Calu3 (cell line): ENCODE data around the gene CCDC112. TPM values are rescaled to one million over a fixed set of nuclear protein-coding genes. Genes with fewer than 3 reads are reported as not detected.
"Not testable (repeated sequence)": the region's sequence is repeated elsewhere in the genome, so short reads cannot be mapped to it uniquely, and the experiment has no call there.

ENCODE experiments used
- BruUV-seq: library from RNA; stranded (reverse); fragments of 400-500 nt; replicated peaks from 2 replicates; lab custom pipeline; 2021; lab: Mats Ljungman, UMichigan
- CTCF ChIA-PET: fragments of 300-600 bp; sonication (Branson Sonifier 250); formaldehyde crosslinking; loops from one replicate; lab custom pipeline; 2022; ENCODE audit warnings: antibody characterized with exemption; lab: Charles Lee
- DNase-seq: peaks from one replicate; pipeline ENCODE4 v3.0.0; 2022
- H3K27ac Mint-ChIP-seq: one replicate; pipeline ENCODE4 v1.8.0; 2022; ENCODE audit warnings: mixed read lengths; ENCODE audit not compliant: unreplicated experiment
- H3K27me3 Mint-ChIP-seq: one replicate; pipeline ENCODE4 v1.8.0; 2022; ENCODE audit warnings: mixed read lengths; ENCODE audit not compliant: unreplicated experiment
- H3K36me3 Mint-ChIP-seq: one replicate; pipeline ENCODE4 v1.8.0; 2022; ENCODE audit warnings: mild to moderate bottlenecking, moderate library complexity, mixed read lengths; ENCODE audit not compliant: insufficient read depth, unreplicated experiment
- H3K4me1 Mint-ChIP-seq: one replicate; pipeline ENCODE4 v1.8.0; 2022; ENCODE audit warnings: mild to moderate bottlenecking, low read depth, mixed read lengths; ENCODE audit not compliant: unreplicated experiment
- H3K4me3 Mint-ChIP-seq: one replicate; pipeline ENCODE4 v1.8.0; 2022; ENCODE audit warnings: mild to moderate bottlenecking, low read depth, moderate library complexity, mixed read lengths; ENCODE audit not compliant: unreplicated experiment
- H3K9me3 Mint-ChIP-seq: one replicate; pipeline ENCODE4 v1.8.0; 2022; ENCODE audit warnings: low read depth, mixed read lengths; ENCODE audit not compliant: unreplicated experiment
- intact Hi-C: fragments of 100-400 bp; cut with micrococcal nuclease; formaldehyde crosslinking; loops from one replicate; pipeline ENCODE4 v1.10.0; 2022; ENCODE audit not compliant: unreplicated experiment
- total RNA-seq: library from RNA; stranded (reverse); gene quantifications from 2 replicates; pipeline ENCODE4 v1.2.3, GENCODE V29; 2022
- TF ChIP-seq, protein P1 (sequence below): fragments of 200-600 bp; IDR thresholded peaks from one replicate; pipeline ENCODE4 v1.8.0; 2022; ENCODE audit warnings: antibody characterized with exemption; ENCODE audit not compliant: unreplicated experiment

The CCDC112 gene
- total RNA-seq, 1 experiment from 2014 or later = 11.2 TPM

DNA sequence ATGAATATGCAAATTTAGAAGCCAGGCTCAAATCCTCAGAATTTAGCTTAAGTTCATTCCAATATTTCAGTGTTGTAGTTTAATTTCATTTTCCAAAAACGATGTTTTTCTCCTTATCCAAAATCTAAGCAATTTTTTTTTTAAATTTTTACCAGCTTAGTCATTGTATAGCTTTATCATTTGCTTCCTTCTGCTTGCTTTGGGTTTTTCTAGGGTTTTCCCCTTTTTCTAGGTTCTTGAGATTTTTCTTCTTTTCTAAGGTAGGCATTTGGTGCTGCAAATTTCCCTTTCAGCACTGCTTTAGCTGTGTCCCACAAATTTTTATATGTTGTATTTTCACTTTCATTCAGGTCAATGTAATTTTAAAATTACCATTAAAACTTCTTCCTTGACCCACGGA, 34.4 kb upstream of the CCDC112 start:
- TF ChIP-seq, protein P1, sequence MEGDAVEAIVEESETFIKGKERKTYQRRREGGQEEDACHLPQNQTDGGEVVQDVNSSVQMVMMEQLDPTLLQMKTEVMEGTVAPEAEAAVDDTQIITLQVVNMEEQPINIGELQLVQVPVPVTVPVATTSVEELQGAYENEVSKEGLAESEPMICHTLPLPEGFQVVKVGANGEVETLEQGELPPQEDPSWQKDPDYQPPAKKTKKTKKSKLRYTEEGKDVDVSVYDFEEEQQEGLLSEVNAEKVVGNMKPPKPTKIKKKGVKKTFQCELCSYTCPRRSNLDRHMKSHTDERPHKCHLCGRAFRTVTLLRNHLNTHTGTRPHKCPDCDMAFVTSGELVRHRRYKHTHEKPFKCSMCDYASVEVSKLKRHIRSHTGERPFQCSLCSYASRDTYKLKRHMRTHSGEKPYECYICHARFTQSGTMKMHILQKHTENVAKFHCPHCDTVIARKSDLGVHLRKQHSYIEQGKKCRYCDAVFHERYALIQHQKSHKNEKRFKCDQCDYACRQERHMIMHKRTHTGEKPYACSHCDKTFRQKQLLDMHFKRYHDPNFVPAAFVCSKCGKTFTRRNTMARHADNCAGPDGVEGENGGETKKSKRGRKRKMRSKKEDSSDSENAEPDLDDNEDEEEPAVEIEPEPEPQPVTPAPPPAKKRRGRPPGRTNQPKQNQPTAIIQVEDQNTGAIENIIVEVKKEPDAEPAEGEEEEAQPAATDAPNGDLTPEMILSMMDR = no peak
- Mint-ChIP-seq H3K4me3 (no peak overlapping the region), H3K9me3 (no peaks in the 10 kb centered on the region), H3K27ac (no peak overlapping the region), H3K27me3 (no peaks in the 10 kb centered on the region), H3K4me1 (peaks cover 11% of the 10 kb centered on the region), H3K36me3 (no peaks in the 10 kb centered on the region)
- CTCF ChIA-PET = interaction anchor here (0.6 to 1.3 kb wide), 2 partner anchors 21 to 252 kb away, joined by 3 to 6 read pairs; no protein-coding TSS in a partner anchor
- no peak for DNase-seq
- intact Hi-C loops = no loop called here
- BruUV-seq = no TSS peak

DNA sequence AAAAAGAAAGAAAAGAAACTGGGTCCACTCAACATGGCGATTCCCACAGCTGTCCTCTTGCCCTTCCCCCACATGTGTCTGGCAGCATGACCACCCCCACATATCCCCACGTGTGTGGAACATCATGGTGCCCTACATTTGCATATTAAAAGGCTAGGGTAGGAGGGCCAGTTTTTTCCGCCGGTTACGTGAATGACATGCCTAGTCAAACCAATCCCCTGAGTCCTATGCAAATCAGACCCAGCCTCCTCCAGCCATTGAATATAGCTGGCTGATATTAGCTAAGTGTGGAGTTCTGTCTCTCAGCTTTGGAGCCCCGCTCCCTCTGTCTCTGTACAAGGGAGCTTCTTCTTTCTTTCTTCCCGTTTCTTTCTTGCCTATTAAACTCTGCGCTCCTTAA, 33.0 kb upstream of the CCDC112 start:
- BruUV-seq = no TSS peak
- CTCF ChIA-PET = no interaction called here
- no peak for DNase-seq
- intact Hi-C loops = no loop called here
- Mint-ChIP-seq H3K27ac (no peak overlapping the region), H3K36me3 (no peaks in the 10 kb centered on the region), H3K4me3 (no peak overlapping the region), H3K4me1 (peaks cover 11% of the 10 kb centered on the region), H3K27me3 (no peaks in the 10 kb centered on the region), H3K9me3 (no peaks in the 10 kb centered on the region)
- TF ChIP-seq, protein P1 = no peak

- intact Hi-C loops, H3K36me3 Mint-ChIP-seq, H3K4me3 Mint-ChIP-seq, BruUV-seq, DNase-seq, H3K27ac Mint-ChIP-seq, H3K9me3 Mint-ChIP-seq, CTCF ChIA-PET, H3K27me3 Mint-ChIP-seq: not testable (repeated sequence)
- peaks cover 18% of the 10 kb centered on the region for H3K4me1 Mint-ChIP-seq
Observed at GRCh38 chr5:115328617-115329274, 32.3 kb upstream of the CCDC112 start.

GRCh38 chr5:115325296-115325959, 29.0 kb upstream of the CCDC112 start:
- intact Hi-C loops = no loop called here
- BruUV-seq = no TSS peak

More at GRCh38 chr5:115325296-115325959, 29.0 kb upstream of the CCDC112 start:
- TF ChIP-seq, protein P1 = no peak
- no peaks in the 10 kb centered on the region for H3K36me3 Mint-ChIP-seq
- CTCF ChIA-PET = no interaction called here
- H3K27ac Mint-ChIP-seq = no peak overlapping the region
- no peak for DNase-seq
- no peak overlapping the region for H3K4me3 Mint-ChIP-seq
- no peaks in the 10 kb centered on the region for H3K9me3 Mint-ChIP-seq
- H3K4me1 Mint-ChIP-seq = peaks cover 8% of the 10 kb centered on the region
- H3K27me3 Mint-ChIP-seq = no peaks in the 10 kb centered on the region
